BE2C (cell line): ENCODE data around the gene DCDC1.

ENCODE experiments used
- DNase-seq: peaks from one replicate; pipeline ENCODE4 v3.0.0-alpha.2; 2020
- H3K27me3 ChIP-seq: fragments of 250-450 bp; sonication (Bioruptor Pico); 2 replicates; pipeline ENCODE4 v1.5.1; 2020; ENCODE audit warnings: mild to moderate bottlenecking
- H3K36me3 ChIP-seq: fragments of 250-450 bp; sonication (Bioruptor Pico); 2 replicates; pipeline ENCODE4 v1.5.1; 2020; ENCODE audit warnings: mild to moderate bottlenecking
- H3K4me1 ChIP-seq: fragments of 250-450 bp; sonication (Bioruptor Pico); 2 replicates; pipeline ENCODE4 v1.5.1; 2020
- H3K4me3 ChIP-seq: 2 replicates; pipeline ENCODE4 v1.5.1; 2011; ENCODE audit warnings: low read depth, low read length
- H3K9me3 ChIP-seq: fragments of 250-450 bp; sonication (Bioruptor Pico); 2 replicates; pipeline ENCODE4 v1.5.1; 2020
- CTCF ChIP-seq: IDR thresholded peaks from 2 replicates; pipeline ENCODE4 v1.5.1; 2012; ENCODE audit warnings: mild to moderate bottlenecking, low read depth, low read length

The DCDC1 gene

GRCh38 chr11:31375879-31376278 is 6.3 kb upstream of the DCDC1 start:
- H3K36me3 ChIP-seq = no peaks in the 10 kb centered on the region
- H3K4me3 ChIP-seq = no peak overlapping the region
- TF ChIP-seq CTCF = no peak

GRCh38 chr11:31366795-31367194 is 2.7 kb downstream of the DCDC1 start:
- H3K36me3 ChIP-seq = no peaks in the 10 kb centered on the region
- no peaks in the 10 kb centered on the region for H3K27me3 ChIP-seq
- no peak overlapping the region for H3K4me3 ChIP-seq
- H3K9me3 ChIP-seq = no peaks in the 10 kb centered on the region
- TF ChIP-seq CTCF = no peak
- DNase-seq = no peak
- no peaks in the 10 kb centered on the region for H3K4me1 ChIP-seq

More at GRCh38 chr11:31375879-31376278, 6.3 kb upstream of the DCDC1 start:
- DNase-seq = no peak
- H3K27me3 ChIP-seq = no peaks in the 10 kb centered on the region
- H3K4me1 ChIP-seq = no peaks in the 10 kb centered on the region
- no peaks in the 10 kb centered on the region for H3K9me3 ChIP-seq

- H3K4me3 ChIP-seq = no peak overlapping the region
- no peaks in the 10 kb centered on the region for H3K36me3 ChIP-seq
- H3K9me3 ChIP-seq = no peaks in the 10 kb centered on the region
- no peak for DNase-seq
- TF ChIP-seq CTCF = no peak
- H3K4me1 ChIP-seq = no peaks in the 10 kb centered on the region
- H3K27me3 ChIP-seq = no peaks in the 10 kb centered on the region
Observed at GRCh38 chr11:31361743-31362142, 7.8 kb downstream of the DCDC1 start.

- Histone ChIP-seq H3K27me3 (no peaks in the 10 kb centered on the region), H3K4me1 (no peaks in the 10 kb centered on the region), H3K36me3 (no peaks in the 10 kb centered on the region), H3K4me3 (no peak overlapping the region), H3K9me3 (no peaks in the 10 kb centered on the region)
- DNase-seq = no peak
- no peak for TF ChIP-seq CTCF
Observed at GRCh38 chr11:31355817-31356216, 13.7 kb downstream of the DCDC1 start.

- DNase-seq = no peak
- TF ChIP-seq CTCF = no peak
- Histone ChIP-seq H3K9me3 (no peaks in the 10 kb centered on the region), H3K4me3 (no peak overlapping the region), H3K27me3 (no peaks in the 10 kb centered on the region), H3K4me1 (no peaks in the 10 kb centered on the region), H3K36me3 (no peaks in the 10 kb centered on the region)
Observed at GRCh38 chr11:31355131-31355530, 14.4 kb downstream of the DCDC1 start.

GRCh38 chr11:31351168-31351567 is 18.4 kb downstream of the DCDC1 start:
- Histone ChIP-seq H3K9me3 (no peaks in the 10 kb centered on the region), H3K4me1 (no peaks in the 10 kb centered on the region), H3K27me3 (no peaks in the 10 kb centered on the region), H3K36me3 (no peaks in the 10 kb centered on the region), H3K4me3 (no peak overlapping the region)
- DNase-seq = no peak
- no peak for TF ChIP-seq CTCF
